K562 (cell line): Measurements from ENCODE around the gene HARS1. TPM values are rescaled to one million over a fixed set of nuclear protein-coding genes. Genes with fewer than 3 reads are reported as not detected.

Source experiments
- BRD9 ChIP-seq: fragments of 450-650 bp; IDR thresholded peaks from 2 replicates; pipeline ENCODE4 v1.6.1; 2018; ENCODE audit warnings: low read depth; ENCODE audit not compliant: partially characterized antibody
- CUX1 ChIP-seq: fragments of 200-800 bp; sonication (Bioruptor generic); IDR thresholded peaks from 2 replicates; pipeline ENCODE4 v1.6.1; 2016; ENCODE audit warnings: missing genetic modification characterization, missing compliant biosample characterization
- ETS1 ChIP-seq: conservative IDR thresholded peaks from 2 replicates; pipeline ENCODE4 v1.6.1; 2011; ENCODE audit warnings: low read depth, mild to moderate bottlenecking, low read length; ENCODE audit not compliant: control insufficient read depth
- JUN ChIP-seq, 2 experiments: sonication (generic) in 1 of 2; formaldehyde crosslinking in 1 of 2; IDR thresholded peaks; 2 replicates each; pipeline versions ENCODE4 v1.6.1 to v1.8.0; 2012 to 2022; ENCODE audit warnings: borderline replicate concordance in 2 of 2, mild to moderate bottlenecking in 2 of 2, improper control_type of control experiment in 1 of 2, low read depth in 1 of 2, low read length in 1 of 2, missing genetic modification reagents in 1 of 2
- NR3C1 ChIP-seq: sonication (generic); formaldehyde crosslinking; IDR thresholded peaks from 2 replicates; pipeline ENCODE4 v1.8.1; 2022; ENCODE audit warnings: missing genetic modification reagents
- REST ChIP-seq, 2 experiments: fragments of 450-650 bp; formaldehyde crosslinking in 1 of 2; IDR thresholded peaks; 2 replicates each; pipeline versions ENCODE4 v1.4.0 to v1.6.1; 2014 to 2020; ENCODE audit warnings: mild to moderate bottlenecking in 2 of 2, borderline replicate concordance in 1 of 2, low read depth in 1 of 2
- ZNF146 ChIP-seq: IDR thresholded peaks from one replicate; pipeline ENCODE4 v1.6.1; 2018; ENCODE audit warnings: missing compliant biosample characterization; ENCODE audit not compliant: unreplicated experiment
- ZNF316 ChIP-seq: fragments of 450-650 bp; IDR thresholded peaks from 2 replicates; pipeline ENCODE4 v1.6.1; 2016
- polyA plus RNA-seq, 8 experiments: library from polyadenylated mRNA; depleted of rRNA in 4 of 8; stranded (reverse) in 5 of 8; unstranded in 3 of 8; fragments of >200 nt; fragmentation: Nextera tagmentation in 2 of 8; fragmentation: Illumina TruSeq in 1 of 8; extraction: Ambion mirVana in 2 of 8; extraction: Trizol in 1 of 8; gene quantifications; 2 replicates each; pipeline versions ENCODE4 v1.2.1 to v1.2.3, GENCODE V29; 2011 to 2014; ENCODE audit warnings: inconsistent platforms in 1 of 8, missing spikeins in 1 of 8
- total RNA-seq, 7 experiments: library from RNA; depleted of rRNA in 6 of 7; stranded (reverse); fragments of >200 nt in 6 of 7; fragmentation: Illumina TruSeq in 2 of 7; extraction: Trizol in 2 of 7; gene quantifications; 2 replicates each; pipeline versions ENCODE4 v1.2.1 to v1.2.3, GENCODE V29; 2011 to 2021; ENCODE audit warnings: low replicate concordance in 1 of 7
- TF ChIP-seq, protein P1 (sequence below): sonication (generic); IDR thresholded peaks from 2 replicates; pipeline ENCODE4 v1.6.1; 2016

Gene HARS1
- total and polyA plus RNA-seq, 9 of the 15 experiments (the other 6 are each of a cell fraction or from before 2014, with no cell fraction given): 13.5 to 88.5 (median 75.2) TPM

DNA sequence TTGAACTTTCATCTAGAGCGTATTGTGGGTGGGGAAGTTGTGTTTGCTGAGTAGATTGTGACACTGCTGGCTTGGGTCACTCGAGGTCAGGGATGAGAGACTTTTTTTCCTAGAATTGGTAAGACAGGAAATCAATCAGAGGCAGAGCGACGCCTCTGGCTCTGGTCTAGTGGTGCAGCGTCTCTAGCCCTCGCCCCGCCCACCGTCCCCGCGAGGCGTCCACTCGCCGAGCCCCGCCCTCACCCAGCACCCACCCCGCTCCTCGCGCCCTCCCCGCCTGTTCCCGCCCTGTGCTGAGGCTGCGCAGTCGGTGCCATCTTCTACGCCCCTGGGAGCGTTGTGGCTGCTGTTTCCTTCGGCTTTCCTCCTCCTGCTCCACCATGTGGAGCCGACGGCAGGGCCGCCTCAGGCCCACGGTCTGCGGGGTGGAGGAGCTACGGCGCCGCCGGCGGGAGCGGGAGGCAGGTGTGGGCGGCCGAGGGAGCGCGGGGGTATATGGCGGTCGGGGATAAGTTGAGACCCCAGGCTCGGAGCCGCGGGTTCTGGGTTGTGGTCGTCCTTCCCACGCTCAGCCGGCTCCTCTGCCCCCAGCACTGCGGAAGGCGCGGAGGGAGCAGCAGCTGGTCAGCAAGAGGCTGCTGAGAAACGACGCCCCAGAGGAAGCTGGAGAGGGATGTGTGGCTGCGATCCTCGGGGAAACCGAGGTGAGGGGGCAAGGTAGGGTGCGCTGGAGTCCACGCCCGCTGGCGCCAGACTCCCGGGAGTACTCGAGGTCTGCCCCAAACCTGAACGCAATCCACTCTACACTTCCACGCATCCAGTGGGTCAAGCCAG is 51.8 kb downstream of the HARS1 start, which contains the start of gene TMCO6 (continued):
- TF ChIP-seq CUX1 (CRISPR knock-in tag) (peak; percentile 80; the same call in 1 of the 2 replicates), ETS1 (0 out of 2 replicates have a peak, but pooled peaks have one; percentile 27), ZNF316 (no peak), NR3C1 (no peak), ZNF146 (no peak), REST (IDR thresholded peaks at IDR 0.05; ENCODE audit: borderline replicate concordance) (no peak; the same call in 1 of the 2 replicates), REST (CRISPR knock-in tag; IDR thresholded peaks at IDR 0.05; ENCODE audit: low read depth) (no peak), JUN (IDR thresholded peaks at IDR 0.05; ENCODE audit: borderline replicate concordance, low read depth, low read length) (peak; percentile 45; the same call in 1 of the 2 replicates), JUN (CRISPR knock-in tag; IDR thresholded peaks at IDR 0.05; ENCODE audit: borderline replicate concordance) (no peak), BRD9 (no peak)
- TF ChIP-seq, protein P1, sequence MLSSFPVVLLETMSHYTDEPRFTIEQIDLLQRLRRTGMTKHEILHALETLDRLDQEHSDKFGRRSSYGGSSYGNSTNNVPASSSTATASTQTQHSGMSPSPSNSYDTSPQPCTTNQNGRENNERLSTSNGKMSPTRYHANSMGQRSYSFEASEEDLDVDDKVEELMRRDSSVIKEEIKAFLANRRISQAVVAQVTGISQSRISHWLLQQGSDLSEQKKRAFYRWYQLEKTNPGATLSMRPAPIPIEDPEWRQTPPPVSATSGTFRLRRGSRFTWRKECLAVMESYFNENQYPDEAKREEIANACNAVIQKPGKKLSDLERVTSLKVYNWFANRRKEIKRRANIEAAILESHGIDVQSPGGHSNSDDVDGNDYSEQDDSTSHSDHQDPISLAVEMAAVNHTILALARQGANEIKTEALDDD: no peak
